Measurements from ENCODE around the gene BCDIN3D. TPM values are rescaled to one million over a fixed set of nuclear protein-coding genes. Genes with fewer than 3 reads are reported as not detected.

The BCDIN3D gene
- total and polyA plus RNA-seq, 2 of the 8 experiments (the other 6 are each of a cell fraction or from before 2014, with no cell fraction given) = 1.6 to 2.4 TPM

GRCh38 chr12:49891476-49891875 is 48.6 kb upstream of the BCDIN3D start (continued):
- no peak for TF ChIP-seq CTBP2 (IDR thresholded peaks at IDR 0.05; ENCODE audit: borderline replicate concordance, insufficient read depth, insufficient read length, low read length)
- no peak for TF ChIP-seq KDM1A (IDR thresholded peaks at IDR 0.05; ENCODE audit: borderline replicate concordance, low read length)
- no peak for TF ChIP-seq NRF1 (IDR thresholded peaks at IDR 0.05; ENCODE audit: low read depth, low read length)
- no peak for TF ChIP-seq SIX5 (IDR thresholded peaks at IDR 0.05; ENCODE audit: low read depth, low read length)
- no peak for TF ChIP-seq EGR1 (IDR thresholded peaks at IDR 0.05; ENCODE audit: borderline replicate concordance, low read depth, low read length)
- TF ChIP-seq USF2 (IDR thresholded peaks at IDR 0.05; ENCODE audit: low read length) = no peak
- no peak for TF ChIP-seq FOSL1 (IDR thresholded peaks at IDR 0.05; ENCODE audit: insufficient read depth, low read depth, low read length)
- no peak for TF ChIP-seq CBX8 (IDR thresholded peaks at IDR 0.05; ENCODE audit: borderline replicate concordance, low read depth, low read length)
- no peak for TF ChIP-seq CHD2 (IDR thresholded peaks at IDR 0.05; ENCODE audit: low read length)

All from H1 (cell line).